IMR-90 (cell line): ENCODE measurements around the gene PAM16. TPM values are rescaled to one million over a fixed set of nuclear protein-coding genes. Genes with fewer than 3 reads are reported as not detected.

Experiments used
- ATAC-seq: fragments of 200-7000 bp; cut with Tn5 transposase; 2 replicates; pipeline ENCODE4 v1.9.1; 2020; ENCODE audit warnings: low read depth, mild to moderate bottlenecking, moderate library complexity
- BruUV-seq: library from RNA; stranded (reverse); fragments of 400-500 nt; replicated peaks from 2 replicates; lab custom pipeline; 2021; lab: Mats Ljungman, UMichigan
- CTCF ChIA-PET: fragments of 300-600 bp; formaldehyde crosslinking; extraction: SDS; loops from one replicate; lab custom pipeline; 2021; ENCODE audit warnings: antibody characterized with exemption; lab: Yijun Ruan, JAX
- POLR2A ChIA-PET: fragments of 300-600 bp; sonication (Branson Sonifier 250); formaldehyde crosslinking; loops from one replicate; lab custom pipeline; 2022; ENCODE audit warnings: antibody characterized with exemption; ENCODE audit not compliant: unreplicated experiment; lab: Charles Lee
- DNase-seq: peaks from one replicate; pipeline ENCODE4 v3.0.0; 2013
- H2AFZ ChIP-seq: replicated peaks from 2 replicates; pipeline ENCODE3; 2013; ENCODE audit warnings: low read length, mild to moderate bottlenecking; ENCODE audit not compliant: poor library complexity
- H2AK5ac ChIP-seq: 2 replicates; pipeline ENCODE4 v1.6.1; 2013; ENCODE audit warnings: low read depth, low read length, inconsistent platforms
- H2AK9ac ChIP-seq: replicated peaks from 2 replicates; pipeline ENCODE3; 2013; ENCODE audit warnings: mild to moderate bottlenecking, low read depth, low read length, moderate library complexity; ENCODE audit not compliant: poor library complexity
- H2BK120ac ChIP-seq: 2 replicates; pipeline ENCODE4 v1.6.1; 2013; ENCODE audit warnings: low read depth, low read length, inconsistent platforms
- H2BK15ac ChIP-seq: 3 replicates; pipeline ENCODE4 v1.6.1; 2013; ENCODE audit warnings: low read depth, low read length, inconsistent platforms
- H2BK20ac ChIP-seq: 2 replicates; pipeline ENCODE4 v1.6.1; 2013; ENCODE audit warnings: low read depth, mild to moderate bottlenecking, inconsistent platforms, low read length, moderate library complexity
- H2BK5ac ChIP-seq: 2 replicates; pipeline ENCODE4 v1.6.1; 2013; ENCODE audit warnings: mild to moderate bottlenecking, low read depth, low read length, inconsistent platforms; ENCODE audit not compliant: poor library complexity, severe bottlenecking
- H3K14ac ChIP-seq: replicated peaks from 2 replicates; pipeline ENCODE4 v1.6.1; 2013; ENCODE audit warnings: low read depth, low read length, inconsistent platforms
- H3K18ac ChIP-seq: 2 replicates; pipeline ENCODE4 v1.6.1; 2013; ENCODE audit warnings: low read depth, low read length, control low read depth
- H3K23ac ChIP-seq: 2 replicates; pipeline ENCODE4 v1.6.1; 2013; ENCODE audit warnings: low read depth, low read length, inconsistent platforms
- H3K27ac ChIP-seq: 2 replicates; pipeline ENCODE4 v1.5.1; 2013; ENCODE audit warnings: mild to moderate bottlenecking, control low read depth, low read length; ENCODE audit not compliant: insufficient read depth
- H3K27me3 ChIP-seq: 2 replicates; pipeline ENCODE4 v1.6.1; 2013; ENCODE audit warnings: low read length; ENCODE audit not compliant: control insufficient read depth, insufficient read depth
- H3K36me3 ChIP-seq: 2 replicates; pipeline ENCODE4 v1.6.1; 2013; ENCODE audit warnings: low read length, mixed read lengths; ENCODE audit not compliant: control insufficient read depth, insufficient read depth
- H3K4ac ChIP-seq: 2 replicates; pipeline ENCODE4 v1.6.1; 2013; ENCODE audit warnings: low read depth, low read length, inconsistent platforms
- H3K4me1 ChIP-seq: 2 replicates; pipeline ENCODE4 v1.6.1; 2013; ENCODE audit warnings: low read length, mixed read lengths; ENCODE audit not compliant: control insufficient read depth, insufficient read depth
- H3K4me2 ChIP-seq: 2 replicates; pipeline ENCODE4 v1.6.1; 2013; ENCODE audit warnings: low read depth, mild to moderate bottlenecking, control low read depth, low read length, moderate library complexity
- H3K4me3 ChIP-seq: 2 replicates; pipeline ENCODE4 v1.5.1; 2013; ENCODE audit warnings: low read depth, mild to moderate bottlenecking, control low read depth, low read length, moderate library complexity; ENCODE audit not compliant: insufficient read depth
- H3K56ac ChIP-seq: 2 replicates; pipeline ENCODE4 v1.6.1; 2013; ENCODE audit warnings: low read length, inconsistent platforms; ENCODE audit not compliant: insufficient read depth; ENCODE audit errors: extremely low read depth
- H3K79me1 ChIP-seq, 2 experiments: 2 replicates each; pipeline ENCODE4 v1.6.1; 2013; ENCODE audit warnings: low read length in 2 of 2, inconsistent platforms in 1 of 2, low read depth in 1 of 2
- H3K9ac ChIP-seq: 2 replicates; pipeline ENCODE4 v1.6.1; 2013; ENCODE audit warnings: low read depth, low read length, control low read depth
- H3K9me1 ChIP-seq: 2 replicates; pipeline ENCODE4 v1.6.1; 2013; ENCODE audit warnings: low read length, inconsistent platforms; ENCODE audit not compliant: insufficient read depth
- H3K9me3 ChIP-seq: 2 replicates; pipeline ENCODE4 v1.6.1; 2013; ENCODE audit warnings: low read length; ENCODE audit not compliant: control insufficient read depth, insufficient read depth
- H4K20me1 ChIP-seq: 2 replicates; pipeline ENCODE4 v1.6.1; 2013; ENCODE audit warnings: low read length, inconsistent platforms; ENCODE audit not compliant: insufficient read depth
- H4K5ac ChIP-seq: 2 replicates; pipeline ENCODE4 v1.6.1; 2013; ENCODE audit warnings: mild to moderate bottlenecking, low read depth, low read length, control low read depth
- H4K8ac ChIP-seq, 2 experiments: 2 replicates each; pipeline ENCODE4 v1.6.1; 2013; ENCODE audit warnings: low read depth in 2 of 2, low read length in 2 of 2, control low read depth in 1 of 2, inconsistent platforms in 1 of 2
- H4K91ac ChIP-seq: 2 replicates; pipeline ENCODE4 v1.6.1; 2013; ENCODE audit warnings: low read depth, low read length, inconsistent platforms; ENCODE audit not compliant: insufficient read depth
- BHLHE40 ChIP-seq: fragments of 150-350 bp; IDR thresholded peaks from 2 replicates; pipeline ENCODE4 v1.6.1; 2016; ENCODE audit warnings: mild to moderate bottlenecking, low read depth, low read length
- CHD1 ChIP-seq: IDR thresholded peaks from 2 replicates; pipeline ENCODE4 v1.6.1; 2012; ENCODE audit warnings: low read depth, low read length, improper control_type of control experiment
- FOS ChIP-seq: fragments of 150-350 bp; IDR thresholded peaks from 2 replicates; pipeline ENCODE4 v1.6.1; 2016; ENCODE audit warnings: low read depth, low read length
- MAFK ChIP-seq: IDR thresholded peaks from 2 replicates; pipeline ENCODE4 v1.6.1; 2012; ENCODE audit warnings: low read depth, low read length, improper control_type of control experiment
- MAZ ChIP-seq: IDR thresholded peaks from 2 replicates; pipeline ENCODE4 v1.6.1; 2012; ENCODE audit warnings: low read depth, mild to moderate bottlenecking, low read length, improper control_type of control experiment, moderate library complexity, borderline replicate concordance
- MXI1 ChIP-seq: IDR thresholded peaks from 2 replicates; pipeline ENCODE4 v1.6.1; 2012; ENCODE audit warnings: low read depth, mild to moderate bottlenecking, low read length, moderate library complexity, borderline replicate concordance
- NFE2L2 ChIP-seq: fragments of 150-350 bp; IDR thresholded peaks from 2 replicates; pipeline ENCODE4 v1.6.1; 2016; ENCODE audit warnings: low read depth, mild to moderate bottlenecking, low read length
- POLR2A ChIP-seq: IDR thresholded peaks from 2 replicates; pipeline ENCODE4 v1.6.1; 2012; ENCODE audit warnings: mild to moderate bottlenecking, low read depth, low read length
- RAD21 ChIP-seq: IDR thresholded peaks from 2 replicates; pipeline ENCODE4 v1.6.1; 2012; ENCODE audit warnings: low read length, improper control_type of control experiment
- RCOR1 ChIP-seq: IDR thresholded peaks from 2 replicates; pipeline ENCODE4 v1.6.1; 2012; ENCODE audit warnings: mild to moderate bottlenecking, low read length, improper control_type of control experiment; ENCODE audit not compliant: insufficient replicate concordance
- SMC3 ChIP-seq: fragments of 150-350 bp; IDR thresholded peaks from 2 replicates; pipeline ENCODE4 v1.6.1; 2016; ENCODE audit warnings: low read depth, mild to moderate bottlenecking, antibody characterized with exemption, low read length, moderate library complexity
- USF2 ChIP-seq: fragments of 150-350 bp; IDR thresholded peaks from 2 replicates; pipeline ENCODE4 v1.6.1; 2017; ENCODE audit warnings: mild to moderate bottlenecking, antibody characterized with exemption, low read length, low read depth
- WGBS, 2 experiments: methylation state at CpG; one replicate each; pipeline versions ENCODE4 v1.1.5 to v1.1.7; 2013; ENCODE audit warnings: missing lambda C conversion rate in 2 of 2; ENCODE audit not compliant: insufficient read length in 1 of 2; ENCODE audit errors: extremely low coverage in 2 of 2; 5-methylcytosine and 5-hydroxymethylcytosine counted together
- dilution Hi-C: fragments of 300-500 bp; cut with HindIII; formaldehyde crosslinking; loops from one replicate; pipeline ENCODE4 v1.14.3; 2018; ENCODE audit warnings: low sequenced_read_pairs; ENCODE audit not compliant: unreplicated experiment
- in situ Hi-C: fragments of 300-500 bp; cut with MboI; formaldehyde crosslinking; loops from 3 replicates; pipeline ENCODE4 v1.14.3; 2019; ENCODE audit warnings: low sequenced_read_pairs, inconsistent platforms, mixed read lengths
- intact Hi-C: fragments of 100-400 bp; cut with micrococcal nuclease; formaldehyde crosslinking; loops from 2 replicates; pipeline ENCODE4 v1.10.0; 2022
- polyA plus RNA-seq, 3 experiments: library from polyadenylated mRNA; depleted of rRNA; stranded (reverse); fragments of >200 nt; gene quantifications; 2 replicates each; pipeline ENCODE4 v1.2.3, GENCODE V29; 2012; ENCODE audit warnings: low replicate concordance in 1 of 3
- total RNA-seq: library from RNA; depleted of rRNA; stranded (reverse); fragments of >200 nt; gene quantifications from 2 replicates; pipeline ENCODE4 v1.2.3, GENCODE V29; 2012
- TF ChIP-seq, protein P1 (sequence below): fragments of 150-350 bp; IDR thresholded peaks from 2 replicates; pipeline ENCODE4 v1.6.1; 2016; ENCODE audit warnings: low read depth, mild to moderate bottlenecking, low read length, moderate library complexity, borderline replicate concordance

The PAM16 gene
- total and polyA plus RNA-seq, 2 of the 4 experiments (the other 2 are of a cell fraction), result 17.9 to 48.4 TPM

- TF ChIP-seq MXI1 (no peak), MAFK (no peak), NFE2L2 (no peak), CHD1 (no peak), RAD21 (no peak), RCOR1 (no peak), POLR2A (no peak), BHLHE40 (no peak), USF2 (no peak), MAZ (no peak), SMC3 (no peak), FOS (no peak)
- TF ChIP-seq, protein P1, sequence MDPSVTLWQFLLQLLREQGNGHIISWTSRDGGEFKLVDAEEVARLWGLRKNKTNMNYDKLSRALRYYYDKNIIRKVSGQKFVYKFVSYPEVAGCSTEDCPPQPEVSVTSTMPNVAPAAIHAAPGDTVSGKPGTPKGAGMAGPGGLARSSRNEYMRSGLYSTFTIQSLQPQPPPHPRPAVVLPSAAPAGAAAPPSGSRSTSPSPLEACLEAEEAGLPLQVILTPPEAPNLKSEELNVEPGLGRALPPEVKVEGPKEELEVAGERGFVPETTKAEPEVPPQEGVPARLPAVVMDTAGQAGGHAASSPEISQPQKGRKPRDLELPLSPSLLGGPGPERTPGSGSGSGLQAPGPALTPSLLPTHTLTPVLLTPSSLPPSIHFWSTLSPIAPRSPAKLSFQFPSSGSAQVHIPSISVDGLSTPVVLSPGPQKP, result no peak
Measured at GRCh38 chr16:4318451-4318910, 32.6 kb downstream of the PAM16 start.

More at GRCh38 chr16:4318451-4318910, 32.6 kb downstream of the PAM16 start:
- Histone ChIP-seq H2AK9ac (peak overlapping the region; percentile 67), H3K14ac (peak overlapping the region; percentile 6; the same call in 1 of the 2 replicates), H3K9me1 (peaks cover 12% of the 10 kb centered on the region), H3K4me2 (no peak overlapping the region; the same call in 1 of the 2 replicates), H2AFZ (no peak overlapping the region), H3K9me3 (no peaks in the 10 kb centered on the region), H4K20me1 (peaks cover 68% of the 10 kb centered on the region), H3K79me1 (peaks cover 6 to 69% of the 10 kb centered on the region in 2 experiments; a peak in 3 of 4 replicates), H2AK5ac (no peak overlapping the region), H2BK15ac (no peak overlapping the region; the same call in 2 of the 3 replicates), H2BK20ac (no peak overlapping the region), H3K23ac (no peak overlapping the region), H4K5ac (no peak overlapping the region), H3K4ac (no peak overlapping the region), H4K8ac (no peak overlapping the region), H3K27me3 (no peaks in the 10 kb centered on the region), H3K56ac (no peak overlapping the region), H3K9ac (no peak overlapping the region), H4K91ac (no peak overlapping the region), H3K4me3 (no peak overlapping the region), H2BK5ac (no peak overlapping the region), H3K27ac (no peak overlapping the region), H3K18ac (no peak overlapping the region), H3K4me1 (peaks cover 25% of the 10 kb centered on the region), H3K36me3 (no peaks in the 10 kb centered on the region), H2BK120ac (no peak overlapping the region)
- ChIA-PET POLR2A (no interaction called here), CTCF (no interaction called here)
- in situ Hi-C loops, result no loop called here
- no TSS peak for BruUV-seq
- WGBS, 2 experiments, result no CpG with 5 or more reads among the region's 13 CpGs
- intact Hi-C loops, result loop anchor here (5.0 kb wide), 1 partner anchor 46 kb away; the partner anchor contains the start of gene TFAP4
- dilution Hi-C loops, result no loop called here
- no peak for DNase-seq
- no peak for ATAC-seq
